Hepatocyte (in vitro differentiated cells): ENCODE data around the gene NGEF. TPM values are rescaled to one million over a fixed set of nuclear protein-coding genes. Genes with fewer than 3 reads are reported as not detected.

ENCODE experiments used
- DNase-seq: peaks from one replicate; pipeline ENCODE4 v3.0.0-alpha.2; 2016; ENCODE audit warnings: low spot score
- H2AFZ ChIP-seq: fragments of 200-600 bp; sonication (generic); 2 replicates; pipeline ENCODE4 v1.6.0; 2016; ENCODE audit warnings: antibody characterized with exemption, mild to moderate bottlenecking
- H3K27ac ChIP-seq: fragments of 200-600 bp; sonication (generic); 2 replicates; pipeline ENCODE4 v1.5.1; 2016; ENCODE audit warnings: mild to moderate bottlenecking
- H3K27me3 ChIP-seq: fragments of 200-600 bp; sonication (generic); 2 replicates; pipeline ENCODE4 v1.6.1; 2016
- H3K36me3 ChIP-seq: fragments of 200-600 bp; sonication (generic); replicated peaks from 2 replicates; pipeline ENCODE4 v1.5.1; 2016; ENCODE audit warnings: low read depth; ENCODE audit not compliant: insufficient read depth
- H3K4me1 ChIP-seq: fragments of 200-600 bp; sonication (generic); 2 replicates; pipeline ENCODE4 v1.5.1; 2016; ENCODE audit warnings: mild to moderate bottlenecking, moderate library complexity; ENCODE audit not compliant: insufficient read depth
- H3K4me2 ChIP-seq: fragments of 200-600 bp; sonication (generic); 2 replicates; pipeline ENCODE4 v1.6.0; 2016
- H3K4me3 ChIP-seq: fragments of 200-600 bp; sonication (generic); 2 replicates; pipeline ENCODE4 v1.5.1; 2016; ENCODE audit warnings: mild to moderate bottlenecking
- H3K79me2 ChIP-seq: fragments of 200-600 bp; sonication (generic); 2 replicates; pipeline ENCODE4 v1.6.0; 2017; ENCODE audit warnings: mild to moderate bottlenecking
- H3K9me2 ChIP-seq: fragments of 200-600 bp; sonication (generic); replicated peaks from 2 replicates; pipeline ENCODE4 v1.6.0; 2017; ENCODE audit warnings: mild to moderate bottlenecking; ENCODE audit not compliant: insufficient read depth
- H3K9me3 ChIP-seq: fragments of 200-600 bp; sonication (generic); 2 replicates; pipeline ENCODE4 v1.5.1; 2016; ENCODE audit warnings: low read depth, mild to moderate bottlenecking
- H4K20me1 ChIP-seq: fragments of 200-600 bp; sonication (generic); 2 replicates; pipeline ENCODE4 v1.6.0; 2016; ENCODE audit warnings: mild to moderate bottlenecking; ENCODE audit not compliant: insufficient read depth, poor library complexity, severe bottlenecking
- EZH2 ChIP-seq: fragments of 200-600 bp; sonication (generic); IDR thresholded peaks from 2 replicates; pipeline ENCODE4 v1.6.1; 2016; ENCODE audit warnings: antibody characterized with exemption, mild to moderate bottlenecking, borderline replicate concordance
- EZH2phosphoT487 ChIP-seq: fragments of 200-600 bp; sonication (generic); IDR thresholded peaks from one replicate; pipeline ENCODE4 v1.6.1; 2018; ENCODE audit warnings: antibody characterized with exemption, mild to moderate bottlenecking, low read depth, moderate library complexity; ENCODE audit not compliant: unreplicated experiment, severe bottlenecking
- WGBS: methylation state at CpG from one replicate; pipeline ENCODE4 v1.1.6; 2016; ENCODE audit warnings: low lambda C conversion rate; ENCODE audit errors: missing lambda C conversion rate; 5-methylcytosine and 5-hydroxymethylcytosine counted together
- polyA plus RNA-seq: library from polyadenylated mRNA; unstranded; fragments of >200 nt; fragmentation: Nextera tagmentation; extraction: Ambion mirVana; gene quantifications from 2 replicates; pipeline ENCODE4 v1.2.1, GENCODE V29; 2016
- total RNA-seq: library from RNA; depleted of rRNA; stranded (reverse); fragments of >200 nt; gene quantifications from 2 replicates; pipeline ENCODE4 v1.2.3, GENCODE V29; 2014
- TF ChIP-seq, protein P1 (sequence below): fragments of 200-600 bp; sonication (generic); IDR thresholded peaks from 2 replicates; pipeline ENCODE4 v1.5.1; 2016; ENCODE audit warnings: antibody characterized with exemption, mild to moderate bottlenecking; ENCODE audit not compliant: poor library complexity

The NGEF gene
- total and polyA plus RNA-seq, 2 experiments from 2014 or later, result 2.2 to 3.2 TPM

DNA sequence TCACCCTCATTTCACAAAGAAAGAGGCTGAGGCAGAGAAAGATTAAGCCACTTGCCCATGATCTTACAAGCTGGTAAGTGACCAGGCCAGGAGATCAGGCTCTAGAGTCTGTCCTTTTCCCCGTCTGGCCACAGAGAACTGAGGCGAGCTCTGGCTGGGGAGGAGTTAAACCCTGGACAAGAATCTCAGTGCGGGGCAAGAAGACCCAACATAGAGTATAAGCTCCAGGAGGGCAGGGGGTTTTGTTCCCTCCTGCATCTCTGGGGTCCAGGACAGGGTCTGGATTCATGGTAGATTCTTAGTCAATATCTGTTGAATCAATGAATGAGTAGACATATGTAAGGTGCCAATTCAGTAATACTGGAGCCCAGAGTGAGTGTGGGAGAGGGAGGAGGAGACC is 34.1 kb upstream of the NGEF start:
- 88% methylated on average over 3 of the region's 3 CpGs for WGBS
- Histone ChIP-seq H2AFZ (no peak overlapping the region), H3K36me3 (no peaks in the 10 kb centered on the region), H3K27ac (no peak overlapping the region), H4K20me1 (no peaks in the 10 kb centered on the region), H3K4me1 (no peaks in the 10 kb centered on the region), H3K79me2 (no peaks in the 10 kb centered on the region), H3K27me3 (peaks cover 3% of the 10 kb centered on the region), H3K9me2 (no peaks in the 10 kb centered on the region), H3K4me3 (no peak overlapping the region), H3K4me2 (no peak overlapping the region), H3K9me3 (no peaks in the 10 kb centered on the region)
- TF ChIP-seq EZH2 (no peak), EZH2phosphoT487 (no peak)
- TF ChIP-seq, protein P1, sequence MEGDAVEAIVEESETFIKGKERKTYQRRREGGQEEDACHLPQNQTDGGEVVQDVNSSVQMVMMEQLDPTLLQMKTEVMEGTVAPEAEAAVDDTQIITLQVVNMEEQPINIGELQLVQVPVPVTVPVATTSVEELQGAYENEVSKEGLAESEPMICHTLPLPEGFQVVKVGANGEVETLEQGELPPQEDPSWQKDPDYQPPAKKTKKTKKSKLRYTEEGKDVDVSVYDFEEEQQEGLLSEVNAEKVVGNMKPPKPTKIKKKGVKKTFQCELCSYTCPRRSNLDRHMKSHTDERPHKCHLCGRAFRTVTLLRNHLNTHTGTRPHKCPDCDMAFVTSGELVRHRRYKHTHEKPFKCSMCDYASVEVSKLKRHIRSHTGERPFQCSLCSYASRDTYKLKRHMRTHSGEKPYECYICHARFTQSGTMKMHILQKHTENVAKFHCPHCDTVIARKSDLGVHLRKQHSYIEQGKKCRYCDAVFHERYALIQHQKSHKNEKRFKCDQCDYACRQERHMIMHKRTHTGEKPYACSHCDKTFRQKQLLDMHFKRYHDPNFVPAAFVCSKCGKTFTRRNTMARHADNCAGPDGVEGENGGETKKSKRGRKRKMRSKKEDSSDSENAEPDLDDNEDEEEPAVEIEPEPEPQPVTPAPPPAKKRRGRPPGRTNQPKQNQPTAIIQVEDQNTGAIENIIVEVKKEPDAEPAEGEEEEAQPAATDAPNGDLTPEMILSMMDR, result no peak
- DNase-seq, result no peak

DNA sequence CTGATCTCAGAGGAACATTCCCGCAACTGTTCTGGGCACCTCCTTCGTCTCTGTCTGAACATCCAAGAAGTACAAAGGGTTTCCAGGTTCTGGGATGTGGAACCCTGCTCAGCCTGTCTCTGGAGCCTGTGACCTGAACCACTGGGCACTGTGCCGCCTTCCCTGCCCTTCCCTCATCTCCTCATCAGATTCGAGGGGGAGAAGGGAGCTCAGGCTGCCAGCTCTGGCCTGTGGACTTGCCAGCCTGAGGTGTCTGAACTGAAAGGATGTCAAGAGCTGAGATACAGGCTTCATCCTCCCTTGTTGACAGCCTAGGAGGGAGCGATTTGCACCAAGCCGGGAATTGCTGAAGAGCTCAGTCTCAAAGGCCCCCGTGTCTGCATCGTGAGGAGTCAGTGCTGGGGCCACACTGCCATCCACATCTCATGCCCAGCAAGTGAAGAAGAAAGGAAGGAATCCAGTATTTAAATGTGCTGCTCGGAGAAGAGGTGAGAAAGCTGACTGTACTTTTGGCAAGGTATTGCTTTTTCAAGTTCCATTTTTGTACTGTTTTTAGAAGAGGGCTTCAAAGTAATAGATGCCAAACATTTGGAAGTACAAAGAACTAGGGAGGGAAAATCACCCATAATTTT is 32.0 kb upstream of the NGEF start:
- Histone ChIP-seq H3K4me2 (no peak overlapping the region), H4K20me1 (no peaks in the 10 kb centered on the region), H3K36me3 (no peaks in the 10 kb centered on the region), H3K27me3 (no peaks in the 10 kb centered on the region), H3K4me1 (no peaks in the 10 kb centered on the region), H3K27ac (no peak overlapping the region), H3K79me2 (no peaks in the 10 kb centered on the region), H3K4me3 (no peak overlapping the region), H3K9me2 (no peaks in the 10 kb centered on the region), H2AFZ (no peak overlapping the region), H3K9me3 (no peaks in the 10 kb centered on the region)
- no peak for DNase-seq
- 92% methylated on average over 9 of the region's 9 CpGs for WGBS
- TF ChIP-seq, protein P1, result no peak
- TF ChIP-seq EZH2phosphoT487, result no peak
- no peak for TF ChIP-seq EZH2

GRCh38 chr2:233042549-233042948 is 29.5 kb upstream of the NGEF start:
- Histone ChIP-seq H3K4me1 (no peaks in the 10 kb centered on the region), H3K36me3 (no peaks in the 10 kb centered on the region), H3K4me2 (no peak overlapping the region), H4K20me1 (no peaks in the 10 kb centered on the region), H2AFZ (no peak overlapping the region), H3K79me2 (no peaks in the 10 kb centered on the region), H3K27me3 (no peaks in the 10 kb centered on the region), H3K27ac (no peak overlapping the region), H3K9me2 (no peaks in the 10 kb centered on the region), H3K9me3 (no peaks in the 10 kb centered on the region), H3K4me3 (no peak overlapping the region)
- TF ChIP-seq, protein P1, result no peak
- no peak for TF ChIP-seq EZH2phosphoT487
- no peak for TF ChIP-seq EZH2
- WGBS, result 91% methylated on average over 9 of the region's 9 CpGs
- DNase-seq, result no peak
